ENCODE measurements around the gene POU2AF1. TPM values are rescaled to one million over a fixed set of nuclear protein-coding genes. Genes with fewer than 3 reads are reported as not detected.

POU2AF1 gene
- total and polyA plus RNA-seq, 2 of the 13 experiments (the other 11 are each of a cell fraction or from before 2014, with no cell fraction given) = 1.9 to 3.6 TPM

- peak; percentile 58; the same call in 1 of the 2 replicates for TF ChIP-seq ZSCAN20 (CRISPR knock-in tag; IDR thresholded peaks at IDR 0.05; ENCODE audit: borderline replicate concordance)
- TF ChIP-seq ZNF687 (CRISPR knock-in tag; IDR thresholded peaks at IDR 0.05) = peak; percentile 64
- 0 out of 2 replicates have a peak, but pooled peaks have one; percentile 53 for TF ChIP-seq SNAPC4 (CRISPR knock-in tag; IDR thresholded peaks at IDR 0.05)
- peak; percentile 11; the same call in 1 of the 2 replicates for TF ChIP-seq RAD21 (CRISPR knock-in tag; IDR thresholded peaks at IDR 0.05)
- peak; percentile 46; the same call in 1 of the 2 replicates for TF ChIP-seq ZNF205 (CRISPR knock-in tag; IDR thresholded peaks at IDR 0.05)
- TF ChIP-seq ZNF768 (CRISPR knock-in tag; IDR thresholded peaks at IDR 0.05) = no peak
- TF ChIP-seq ZSCAN5A (CRISPR knock-in tag; IDR thresholded peaks at IDR 0.05; ENCODE audit: borderline replicate concordance) = peak; percentile 26; the same call in 1 of the 2 replicates
- TF ChIP-seq GATAD1 (CRISPR knock-in tag; IDR thresholded peaks at IDR 0.05) = peak; percentile 17; the same call in 1 of the 2 replicates
- TF ChIP-seq ZNF350 (CRISPR knock-in tag; IDR thresholded peaks at IDR 0.05; ENCODE audit: borderline replicate concordance, low read depth) = peak; percentile 85; the same call in 1 of the 2 replicates
- TF ChIP-seq GABPA (IDR thresholded peaks at IDR 0.05; ENCODE audit: low read depth, low read length) = no peak
- peak; percentile 45; the same call in 1 of the 2 replicates for TF ChIP-seq GABPA (CRISPR knock-in tag; IDR thresholded peaks at IDR 0.05; ENCODE audit: low read depth)
- peak; percentile 91 for TF ChIP-seq ISL2 (CRISPR knock-in tag; IDR thresholded peaks at IDR 0.05)
- peak; percentile 42; the same call in 1 of the 2 replicates for TF ChIP-seq ZBTB4 (CRISPR knock-in tag; IDR thresholded peaks at IDR 0.05; ENCODE audit: borderline replicate concordance)
Measured at GRCh38 chr11:111334532-111335502, 44.3 kb downstream of the POU2AF1 start (continued).
